Activated CD4-positive, alpha-beta T cell treated with anti-CD3 and anti-CD28 coated beads, Interleukin-2, amount 50 U/mL, for 1 hour (primary cell): ENCODE data around the gene PRODH2.
"Not testable (repeated sequence)": the region's sequence is repeated elsewhere in the genome, so short reads cannot be mapped to it uniquely, and the experiment has no call there.

Source experiments
- DNase-seq: peaks from one replicate; pipeline ENCODE4 v3.0.0-alpha.2; 2020

Gene PRODH2

GRCh38 chr19:35780717-35781116 lies 31.9 kb downstream of the PRODH2 start:
- DNase-seq = no peak

GRCh38 chr19:35780058-35780457 lies 32.6 kb downstream of the PRODH2 start:
- DNase-seq = no peak

GRCh38 chr19:35779033-35779432 lies 33.6 kb downstream of the PRODH2 start:
- DNase-seq = no peak

- no peak for DNase-seq
These were observed 34.7 kb downstream of the PRODH2 start for GRCh38 chr19:35777961-35778360.

GRCh38 chr19:35777086-35777841 lies 35.4 kb downstream of the PRODH2 start:
- no peak for DNase-seq

- DNase-seq = no peak
These were observed 36.4 kb downstream of the PRODH2 start for GRCh38 chr19:35776102-35776788.

GRCh38 chr19:35775298-35776101 lies 37.1 kb downstream of the PRODH2 start, which contains the start of gene ARHGAP33:
Gene ARHGAP33, plus strand, starts transcription at chr19:35775564. Its CDS starts 95 bp downstream, at chr19:35775659.
- DNase-seq = peak; percentile 99

GRCh38 chr19:35775046-35775297 lies 37.7 kb downstream of the PRODH2 start:
- no peak for DNase-seq

- no peak for DNase-seq
These were observed 38.2 kb downstream of the PRODH2 start for GRCh38 chr19:35774274-35775045.

GRCh38 chr19:35773020-35773806 lies 39.4 kb downstream of the PRODH2 start:
- DNase-seq = no peak

- DNase-seq = not testable (repeated sequence)
These were observed 40.3 kb downstream of the PRODH2 start for GRCh38 chr19:35772362-35772761.

- no peak for DNase-seq
These were observed 44.6 kb downstream of the PRODH2 start for GRCh38 chr19:35768082-35768421.

GRCh38 chr19:35767288-35768081 lies 45.2 kb downstream of the PRODH2 start:
- no peak for DNase-seq

- no peak for DNase-seq
These were observed 46.0 kb downstream of the PRODH2 start for GRCh38 chr19:35766571-35767104.

GRCh38 chr19:35764432-35765315 lies 48.0 kb downstream of the PRODH2 start:
- DNase-seq = no peak

- no peak for DNase-seq
These were observed 51.8 kb downstream of the PRODH2 start for GRCh38 chr19:35760711-35761349.

- DNase-seq = no peak
These were observed 52.9 kb downstream of the PRODH2 start for GRCh38 chr19:35759697-35760096.

GRCh38 chr19:35757749-35758608 lies 54.7 kb downstream of the PRODH2 start, which contains the start of gene PROSER3:
Gene PROSER3, plus strand, starts transcription at chr19:35758176. Its CDS starts 40 bp downstream, at chr19:35758216.
- peak; percentile 97 for DNase-seq
